Endometrium (tissue), 2 donors: ENCODE data around the gene HNRNPL.
"Not testable (repeated sequence)": the region's sequence is repeated elsewhere in the genome, so short reads cannot be mapped to it uniquely, and the experiment has no call there.

Experiments used
- FAIRE-seq: peaks from 2 replicates; lab custom pipeline; 2012; peaks lifted over from hg19 to GRCh38; lab: Jason Lieb, UNC
- donor health status: control.
- donor health status: control.

Gene HNRNPL

GRCh38 chr19:38829203-38829602 lies 20.6 kb downstream of the HNRNPL start:
- not testable (repeated sequence) for FAIRE-seq

- no peak for FAIRE-seq
Observed at GRCh38 chr19:38826856-38827551, 22.8 kb downstream of the HNRNPL start.

- not testable (repeated sequence) for FAIRE-seq
Observed at GRCh38 chr19:38825936-38826335, 23.9 kb downstream of the HNRNPL start.

GRCh38 chr19:38821230-38821825 lies 28.5 kb downstream of the HNRNPL start:
- FAIRE-seq = not testable (repeated sequence)

- no peak for FAIRE-seq
Observed at GRCh38 chr19:38819231-38819920, 30.4 kb downstream of the HNRNPL start.

GRCh38 chr19:38817081-38817480 lies 32.7 kb downstream of the HNRNPL start:
- FAIRE-seq = no peak

- no peak for FAIRE-seq
Observed at GRCh38 chr19:38816131-38816750, 33.5 kb downstream of the HNRNPL start.

GRCh38 chr19:38815059-38816001 lies 34.5 kb downstream of the HNRNPL start:
- no peak for FAIRE-seq

GRCh38 chr19:38813932-38814331 lies 35.9 kb downstream of the HNRNPL start:
- FAIRE-seq = not testable (repeated sequence)

GRCh38 chr19:38813323-38813722 lies 36.5 kb downstream of the HNRNPL start:
- no peak for FAIRE-seq

- no peak for FAIRE-seq
Observed at GRCh38 chr19:38812841-38813320, 36.9 kb downstream of the HNRNPL start, which contains the start of gene LGALS4. LGALS4 (minus strand) TSS chr19:38812945; CDS start chr19:38812886, 59 bp downstream.

- FAIRE-seq = no peak
Observed at GRCh38 chr19:38812009-38812840, 37.6 kb downstream of the HNRNPL start.

- no peak for FAIRE-seq
Observed at GRCh38 chr19:38809592-38810252, 40.1 kb downstream of the HNRNPL start.

- no peak for FAIRE-seq
Observed at GRCh38 chr19:38808741-38809140, 41.0 kb downstream of the HNRNPL start.

- FAIRE-seq = not testable (repeated sequence)
Observed at GRCh38 chr19:38807374-38808098, 42.2 kb downstream of the HNRNPL start.

- no peak for FAIRE-seq
Observed at GRCh38 chr19:38806371-38806770, 43.4 kb downstream of the HNRNPL start.

GRCh38 chr19:38805180-38805579 lies 44.6 kb downstream of the HNRNPL start:
- no peak for FAIRE-seq

- no peak for FAIRE-seq
Observed at GRCh38 chr19:38803543-38803942, 46.2 kb downstream of the HNRNPL start.
